ENCODE measurements around the gene NAV3. TPM values are rescaled to one million over a fixed set of nuclear protein-coding genes. Genes with fewer than 3 reads are reported as not detected.

The NAV3 gene
- total and polyA plus RNA-seq, 2 experiments from 2014 or later: 4.0 to 12.0 TPM

GRCh38 chr12:77796775-77797174 lies 33.9 kb upstream of the NAV3 start:
- Histone ChIP-seq H3K27ac (ENCODE audit: low read depth) (no peak overlapping the region), H3F3A (replicated peaks; ENCODE audit: low read depth) (no peaks in the 10 kb centered on the region), H3K9me2 (ENCODE audit: insufficient read depth) (no peaks in the 10 kb centered on the region), H3K4me1 (ENCODE audit: insufficient read depth) (no peaks in the 10 kb centered on the region), H3K79me2 (replicated peaks; ENCODE audit: insufficient read depth) (no peaks in the 10 kb centered on the region), H3K4me3 (no peak overlapping the region), H3K27me3 (ENCODE audit: insufficient read depth) (no peaks in the 10 kb centered on the region), H3K4me2 (no peak overlapping the region), H3K36me3 (ENCODE audit: insufficient read depth) (no peaks in the 10 kb centered on the region), H4K20me1 (replicated peaks; ENCODE audit: insufficient read depth) (no peaks in the 10 kb centered on the region), H2AFZ (no peak overlapping the region)
- H3K4me1 Mint-ChIP-seq: no peaks in the 10 kb centered on the region
- ATAC-seq (no peak), DNase-seq (ENCODE audit: low spot score) (no peak)
- no peaks in the 10 kb centered on the region for H3K36me3 Mint-ChIP-seq (ENCODE audit: low read depth)
- peaks cover 3% of the 10 kb centered on the region for H3K27me3 Mint-ChIP-seq (ENCODE audit: insufficient read depth, low read depth, poor library complexity)
- TF ChIP-seq NANOG (IDR thresholded peaks at IDR 0.05; ENCODE audit: borderline replicate concordance) (no peak), JUNB (IDR thresholded peaks at IDR 0.05; ENCODE audit: unreplicated experiment) (no peak), EZH2phosphoT487 (IDR thresholded peaks at IDR 0.05; ENCODE audit: unreplicated experiment) (no peak), ZNF331 (CRISPR knock-in tag; IDR thresholded peaks at IDR 0.05; ENCODE audit: low read depth) (no peak)
- no peak overlapping the region for H3K27ac Mint-ChIP-seq
- H3K9me3 Mint-ChIP-seq: no peaks in the 10 kb centered on the region
- H3K4me3 Mint-ChIP-seq: no peak overlapping the region

GRCh38 chr12:77800501-77800900 lies 30.2 kb upstream of the NAV3 start:
- H3K9me3 Mint-ChIP-seq: peaks cover 18% of the 10 kb centered on the region
- Histone ChIP-seq H3K79me2 (replicated peaks; ENCODE audit: insufficient read depth) (no peaks in the 10 kb centered on the region), H3K4me1 (ENCODE audit: insufficient read depth) (no peaks in the 10 kb centered on the region), H2AFZ (no peak overlapping the region), H3K4me2 (no peak overlapping the region), H3K9me2 (ENCODE audit: insufficient read depth) (no peaks in the 10 kb centered on the region), H3K27me3 (ENCODE audit: insufficient read depth) (no peaks in the 10 kb centered on the region), H3F3A (replicated peaks; ENCODE audit: low read depth) (no peaks in the 10 kb centered on the region), H3K27ac (ENCODE audit: low read depth) (no peak overlapping the region), H3K36me3 (ENCODE audit: insufficient read depth) (no peaks in the 10 kb centered on the region; the same call in 1 of the 2 replicates), H3K4me3 (no peak overlapping the region), H4K20me1 (replicated peaks; ENCODE audit: insufficient read depth) (no peaks in the 10 kb centered on the region)
- H3K27me3 Mint-ChIP-seq (ENCODE audit: insufficient read depth, low read depth, poor library complexity): peaks cover 3% of the 10 kb centered on the region
- H3K27ac Mint-ChIP-seq: no peak overlapping the region
- no peak for DNase-seq (ENCODE audit: low spot score)
- no peaks in the 10 kb centered on the region; the same call in 2 of the 3 replicates for H3K36me3 Mint-ChIP-seq (ENCODE audit: low read depth)
- no peaks in the 10 kb centered on the region for H3K4me1 Mint-ChIP-seq
- no peak overlapping the region for H3K4me3 Mint-ChIP-seq
- no peak for ATAC-seq
- TF ChIP-seq ETS1 (IDR thresholded peaks at IDR 0.05) (no peak), REST (IDR thresholded peaks at IDR 0.05; ENCODE audit: unreplicated experiment) (no peak), POLR2AphosphoS5 (IDR thresholded peaks at IDR 0.05; ENCODE audit: low read depth) (no peak), EZH2 (IDR thresholded peaks at IDR 0.05; ENCODE audit: low read depth, unreplicated experiment) (no peak), ZNF462 (CRISPR knock-in tag; IDR thresholded peaks at IDR 0.05) (no peak), ZNF331 (CRISPR knock-in tag; IDR thresholded peaks at IDR 0.05; ENCODE audit: low read depth) (no peak), STAT1 (IDR thresholded peaks at IDR 0.05; ENCODE audit: unreplicated experiment) (no peak), NANOG (IDR thresholded peaks at IDR 0.05; ENCODE audit: borderline replicate concordance) (no peak), ZNF114 (CRISPR knock-in tag; IDR thresholded peaks at IDR 0.05) (no peak), EZH2phosphoT487 (IDR thresholded peaks at IDR 0.05; ENCODE audit: unreplicated experiment) (no peak), CREB1 (CRISPR knock-in tag; IDR thresholded peaks at IDR 0.05; ENCODE audit: low read depth) (no peak)
